Glutamatergic neuron (in vitro differentiated cells): Measurements from ENCODE around the gene ZNF384. TPM values are rescaled to one million over a fixed set of nuclear protein-coding genes. Genes with fewer than 3 reads are reported as not detected.
A peak's percentile ranks its signal among the peaks of the same experiment; 100 is the strongest.

Experiments used
- DNase-seq: peaks from one replicate; pipeline ENCODE4 v3.0.0; 2022
- H3K27ac Mint-ChIP-seq: one replicate; pipeline ENCODE4 v1.8.0; 2020; ENCODE audit warnings: mild to moderate bottlenecking, mixed read lengths, inconsistent platforms; ENCODE audit not compliant: unreplicated experiment
- H3K27me3 Mint-ChIP-seq: one replicate; pipeline ENCODE4 v1.8.0; 2020; ENCODE audit warnings: mild to moderate bottlenecking, moderate library complexity, mixed read lengths, inconsistent platforms; ENCODE audit not compliant: unreplicated experiment
- H3K36me3 Mint-ChIP-seq: one replicate; pipeline ENCODE4 v1.8.0; 2020; ENCODE audit warnings: mild to moderate bottlenecking, mixed read lengths, inconsistent platforms; ENCODE audit not compliant: unreplicated experiment
- H3K4me1 Mint-ChIP-seq: one replicate; pipeline ENCODE4 v1.8.0; 2020; ENCODE audit warnings: mild to moderate bottlenecking, low read depth, mixed read lengths, inconsistent platforms; ENCODE audit not compliant: unreplicated experiment
- H3K4me3 Mint-ChIP-seq: one replicate; pipeline ENCODE4 v1.8.0; 2020; ENCODE audit warnings: mild to moderate bottlenecking, mixed read lengths, inconsistent platforms; ENCODE audit not compliant: unreplicated experiment
- H3K9me3 Mint-ChIP-seq: one replicate; pipeline ENCODE4 v1.8.0; 2020; ENCODE audit warnings: mild to moderate bottlenecking, moderate library complexity, mixed read lengths, inconsistent platforms; ENCODE audit not compliant: unreplicated experiment
- CTCF ChIP-seq: fragments of 200-600 bp; sonication (generic); IDR thresholded peaks from one replicate; pipeline ENCODE4 v1.5.0; 2021; ENCODE audit not compliant: partially characterized antibody, unreplicated experiment
- total RNA-seq: library from RNA; stranded (reverse); fragmentation: NEBNext Ultra II Directional; extraction: Animal tissue kit (Norgen Biotek cat#: 25700); gene quantifications from one replicate; pipeline ENCODE4 v1.2.1, GENCODE V29; 2021; ENCODE audit not compliant: unreplicated experiment

The ZNF384 gene
- total RNA-seq, 1 donor from 2014 or later = 83.2 TPM

- TF ChIP-seq CTCF = no peak
- DNase-seq = no peak
- peaks cover 30% of the 10 kb centered on the region for H3K9me3 Mint-ChIP-seq
- H3K4me1 Mint-ChIP-seq = peaks cover 21% of the 10 kb centered on the region
- H3K27me3 Mint-ChIP-seq = peaks cover 30% of the 10 kb centered on the region
- no peak overlapping the region for H3K4me3 Mint-ChIP-seq
- H3K27ac Mint-ChIP-seq = peak overlapping the region; percentile 31
- peaks cover 8% of the 10 kb centered on the region for H3K36me3 Mint-ChIP-seq
Measured at GRCh38 chr12:6694701-6695100, 5.5 kb upstream of the ZNF384 start.

- Mint-ChIP-seq H3K9me3 (peaks cover 24% of the 10 kb centered on the region), H3K27ac (no peak overlapping the region), H3K36me3 (peaks cover 8% of the 10 kb centered on the region), H3K4me3 (no peak overlapping the region), H3K4me1 (peaks cover 16% of the 10 kb centered on the region), H3K27me3 (peaks cover 25% of the 10 kb centered on the region)
- no peak for TF ChIP-seq CTCF
- no peak for DNase-seq
Measured at GRCh38 chr12:6693832-6694355, 4.7 kb upstream of the ZNF384 start.

- Mint-ChIP-seq H3K27me3 (peaks cover 20% of the 10 kb centered on the region), H3K36me3 (peaks cover 8% of the 10 kb centered on the region), H3K9me3 (peaks cover 20% of the 10 kb centered on the region), H3K27ac (no peak overlapping the region), H3K4me3 (peak overlapping the region; percentile 44), H3K4me1 (peaks cover 11% of the 10 kb centered on the region)
- DNase-seq = no peak
- TF ChIP-seq CTCF = no peak
Measured at GRCh38 chr12:6692888-6693287, 3.7 kb upstream of the ZNF384 start.

GRCh38 chr12:6691473-6691872 is 2.3 kb upstream of the ZNF384 start:
- DNase-seq = no peak
- H3K36me3 Mint-ChIP-seq = peaks cover 8% of the 10 kb centered on the region
- no peak for TF ChIP-seq CTCF
- peaks cover 22% of the 10 kb centered on the region for H3K4me1 Mint-ChIP-seq
- H3K9me3 Mint-ChIP-seq = peaks cover 16% of the 10 kb centered on the region
- no peak overlapping the region for H3K4me3 Mint-ChIP-seq
- H3K27ac Mint-ChIP-seq = no peak overlapping the region
- peaks cover 20% of the 10 kb centered on the region for H3K27me3 Mint-ChIP-seq

GRCh38 chr12:6688543-6688998 is 604 bp downstream of the ZNF384 start:
- no peak for TF ChIP-seq CTCF
- H3K4me3 Mint-ChIP-seq = peak overlapping the region; percentile 94
- peaks cover 8% of the 10 kb centered on the region for H3K36me3 Mint-ChIP-seq
- H3K27ac Mint-ChIP-seq = peak overlapping the region; percentile 96
- no peak for DNase-seq
- peaks cover 16% of the 10 kb centered on the region for H3K27me3 Mint-ChIP-seq
- peaks cover 12% of the 10 kb centered on the region for H3K9me3 Mint-ChIP-seq
- H3K4me1 Mint-ChIP-seq = peaks cover 26% of the 10 kb centered on the region
